HEK293T (cell line): ENCODE measurements around the gene USP9X.

Source experiments
- FOXK2 ChIP-seq: fragments of 450-650 bp; IDR thresholded peaks from 2 replicates; pipeline ENCODE4 v1.6.1; 2016; ENCODE audit warnings: mild to moderate bottlenecking
- PKNOX1 ChIP-seq: fragments of 450-650 bp; IDR thresholded peaks from 2 replicates; pipeline ENCODE4 v1.6.1; 2016

- TF ChIP-seq FOXK2 (no peak), PKNOX1 (no peak)
Measured at GRCh38 chrX:41084893-41085511, at the start of gene USP9X.
